NCI-H774 (cell line): ENCODE data around the gene ALX4.

ENCODE experiments used
- DNase-seq: peaks from one replicate; lab custom pipeline; 2025; lab: John Stamatoyannopoulos, UW

The ALX4 gene

DNA sequence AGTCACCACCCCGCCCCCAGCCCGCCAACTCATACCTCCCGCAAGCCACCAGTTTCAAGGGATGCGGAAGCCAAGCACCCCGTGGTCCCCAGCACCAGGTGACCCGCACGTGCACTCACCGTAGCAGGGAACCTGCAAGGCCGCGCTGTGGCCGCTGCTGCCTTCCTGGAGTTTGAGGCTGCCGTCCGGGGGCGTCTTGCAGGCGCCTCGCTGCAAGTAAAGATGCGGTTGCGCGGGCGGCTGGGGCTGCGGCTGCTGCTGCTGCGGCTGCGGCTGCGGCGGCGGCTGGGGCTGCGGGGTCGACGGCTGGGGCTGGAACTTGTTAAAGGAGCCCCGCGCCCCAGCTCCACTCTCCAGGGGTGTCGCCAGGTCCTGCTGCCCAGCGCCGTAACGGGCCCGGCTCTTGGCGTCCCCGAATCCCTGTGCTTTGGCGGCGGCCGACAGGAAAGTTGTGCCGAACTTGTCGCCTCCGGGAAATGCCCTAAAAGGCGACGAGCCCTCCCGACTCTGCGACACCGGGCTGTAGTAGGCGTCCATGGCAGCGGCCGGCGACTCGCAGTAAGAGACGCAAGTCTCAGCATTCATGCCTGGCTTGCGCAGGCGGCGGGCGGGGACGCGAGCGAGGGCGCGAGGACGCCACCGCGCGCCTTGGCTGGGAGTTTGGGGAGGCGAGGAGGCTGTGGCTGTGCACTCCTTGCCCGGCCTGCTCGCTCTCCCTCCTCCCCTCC is at the start of gene ALX4:
Gene ALX4 (minus strand): TSS at position 662 of the 728 bp plus-strand sequence. CDS start 77 bp downstream, at position 585.
- DNase-seq = peak; percentile 20

DNA sequence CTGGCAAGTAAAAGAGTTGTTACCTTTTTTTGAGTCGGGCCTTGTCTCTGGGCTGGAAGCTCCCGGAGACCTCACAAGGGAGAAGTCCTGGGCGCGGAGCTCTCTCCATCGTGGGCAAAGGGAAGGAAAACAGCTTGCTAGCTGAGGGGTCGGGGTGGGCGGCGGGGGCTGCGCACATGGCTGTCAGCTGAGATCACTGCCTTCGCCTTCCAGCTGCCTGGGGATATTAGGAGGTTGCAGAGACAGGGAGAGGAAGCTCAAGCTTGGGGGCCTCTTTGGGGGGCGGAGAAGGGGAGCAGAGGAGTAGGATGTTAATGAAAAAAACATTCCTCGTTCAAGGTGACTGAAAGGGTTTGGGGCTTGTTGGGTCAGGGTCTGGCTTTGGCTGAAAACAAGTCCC is 49.2 kb upstream of the ALX4 start:
- DNase-seq = no peak

DNA sequence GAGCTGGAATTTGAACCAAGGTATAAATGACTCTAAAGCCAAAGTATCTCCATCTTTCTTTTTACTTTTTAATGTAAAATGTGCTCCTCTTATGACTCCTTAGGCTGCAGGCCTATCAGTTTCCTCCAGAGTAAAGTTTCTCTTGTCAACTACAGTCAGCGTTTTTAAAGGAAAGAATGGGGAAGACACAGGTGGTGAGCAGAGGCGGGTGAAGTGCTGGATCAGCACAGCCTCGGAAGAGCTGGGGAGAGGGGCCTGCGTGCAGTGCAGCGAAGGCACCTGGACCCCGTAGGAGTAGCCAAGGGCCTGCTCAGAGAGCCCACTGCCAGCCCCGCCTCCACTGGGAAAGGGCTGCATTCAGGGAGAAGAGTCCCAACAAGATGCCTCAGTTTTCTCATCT is 48.8 kb upstream of the ALX4 start:
- no peak for DNase-seq

DNA sequence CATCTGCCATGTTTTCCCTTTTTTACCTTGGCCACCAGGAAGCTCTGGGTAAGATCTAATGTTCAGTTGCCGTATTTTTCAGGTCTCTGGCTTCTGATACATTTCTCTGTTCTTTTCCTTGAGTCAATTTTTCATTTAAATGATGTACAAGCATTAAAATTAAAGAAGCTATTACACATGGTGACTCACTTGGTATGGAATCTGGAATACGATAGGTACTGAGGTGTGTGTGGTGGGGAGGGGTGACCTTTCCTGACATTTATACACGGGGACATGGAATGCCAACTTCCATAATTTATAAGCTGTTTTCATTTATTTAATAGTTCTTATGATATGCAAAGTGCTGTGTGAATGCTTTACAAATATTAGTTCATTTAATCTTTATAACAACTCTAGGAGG is 47.8 kb upstream of the ALX4 start:
- no peak for DNase-seq

DNA sequence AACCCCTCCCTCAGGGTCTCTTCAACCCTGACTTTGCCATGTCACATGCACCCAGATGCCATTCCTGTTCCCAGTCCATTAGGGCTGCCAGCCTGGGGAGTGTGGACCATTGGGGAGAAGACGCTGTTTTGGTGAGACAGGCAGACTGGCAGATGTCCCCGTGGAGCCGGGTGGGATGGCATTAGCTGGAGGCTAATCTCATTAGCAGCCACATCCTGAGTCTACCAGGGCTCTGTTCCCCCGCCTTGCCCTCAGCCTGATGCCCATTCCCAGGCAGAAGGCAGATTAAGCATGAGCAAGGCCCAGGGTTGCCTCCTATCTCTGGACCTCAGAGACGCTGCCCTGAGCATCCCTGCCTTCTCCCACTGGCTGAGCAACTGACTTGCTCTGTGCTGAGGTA is 46.4 kb upstream of the ALX4 start:
- no peak for DNase-seq

DNA sequence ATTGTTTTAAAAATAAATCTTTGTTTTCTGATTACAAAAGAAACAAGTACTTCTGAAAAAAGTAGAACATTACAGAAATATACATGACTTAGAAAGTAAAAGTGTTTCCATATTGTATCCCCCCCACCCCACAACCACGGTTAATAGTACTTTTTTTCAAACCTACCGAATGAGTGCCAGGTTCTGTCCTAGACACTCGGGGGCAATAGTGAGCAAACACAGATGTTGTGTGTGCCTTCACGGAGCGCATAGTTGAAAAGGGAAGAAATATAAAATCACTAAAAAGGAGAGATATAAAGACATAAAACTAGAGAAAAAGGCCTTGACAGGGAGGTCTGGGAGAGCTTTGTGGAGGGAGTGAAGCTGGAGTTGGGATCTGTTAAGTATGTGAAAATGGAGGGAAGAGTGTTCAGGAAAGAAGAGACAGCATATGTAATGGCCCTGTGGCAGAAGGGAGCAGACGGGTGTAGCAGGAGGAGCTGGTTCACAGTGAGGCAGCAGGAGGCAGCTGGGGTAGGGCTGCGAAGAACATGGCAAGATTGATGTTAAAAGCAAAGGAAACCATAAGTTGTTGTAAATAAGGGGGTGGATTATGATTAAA is 42.1 kb upstream of the ALX4 start:
- no peak for DNase-seq

DNA sequence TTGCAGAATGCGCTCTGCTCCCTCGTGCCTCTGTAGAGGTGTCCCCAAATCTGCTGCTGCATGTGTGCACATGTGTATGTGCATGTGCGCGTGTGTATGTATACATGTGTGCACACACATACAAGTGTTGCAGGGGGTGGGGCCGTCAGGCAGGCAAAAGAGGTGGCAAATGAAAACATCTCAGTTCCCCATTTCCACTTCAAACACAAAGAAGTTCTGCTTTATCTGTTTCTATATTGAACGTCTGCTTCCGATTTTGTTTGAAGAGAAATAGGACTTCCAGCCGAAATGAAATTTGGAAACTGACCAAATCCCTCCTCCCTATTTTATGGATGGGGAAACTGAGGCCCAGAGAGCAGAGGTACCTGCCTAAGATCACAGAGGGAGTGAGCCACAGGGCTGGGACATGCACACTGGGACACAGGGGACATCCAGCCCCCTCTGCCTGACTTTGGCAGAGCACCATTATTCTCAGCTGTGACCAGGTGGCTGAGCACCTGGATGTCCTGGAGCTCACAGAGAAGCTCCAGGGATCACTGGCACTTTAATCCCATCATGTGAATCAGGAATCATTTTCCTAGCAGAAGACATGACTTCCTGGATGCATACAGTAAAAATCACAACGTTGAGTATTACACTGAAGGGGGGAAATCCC is 41.2 kb upstream of the ALX4 start:
- DNase-seq = no peak

DNA sequence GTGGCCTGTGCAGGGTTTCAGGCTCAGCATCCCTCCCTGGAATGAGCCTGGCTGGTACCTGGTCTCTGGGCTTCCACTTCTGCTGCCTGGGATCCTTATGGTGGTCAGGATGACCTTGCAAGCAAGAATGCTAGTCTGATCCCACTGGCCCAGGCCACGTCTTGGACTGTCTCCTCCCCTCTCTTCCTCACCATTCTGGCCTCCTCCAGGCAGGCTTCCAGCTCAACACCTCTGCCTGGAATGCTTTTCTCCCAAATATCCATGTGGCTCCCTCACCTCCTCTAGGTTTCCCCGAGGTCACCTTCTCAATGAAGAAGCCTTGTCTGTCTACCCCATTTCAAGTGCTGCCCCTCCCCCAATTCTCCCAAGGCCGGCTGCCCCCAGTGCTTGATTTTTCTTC is 39.4 kb upstream of the ALX4 start:
- DNase-seq = no peak

DNA sequence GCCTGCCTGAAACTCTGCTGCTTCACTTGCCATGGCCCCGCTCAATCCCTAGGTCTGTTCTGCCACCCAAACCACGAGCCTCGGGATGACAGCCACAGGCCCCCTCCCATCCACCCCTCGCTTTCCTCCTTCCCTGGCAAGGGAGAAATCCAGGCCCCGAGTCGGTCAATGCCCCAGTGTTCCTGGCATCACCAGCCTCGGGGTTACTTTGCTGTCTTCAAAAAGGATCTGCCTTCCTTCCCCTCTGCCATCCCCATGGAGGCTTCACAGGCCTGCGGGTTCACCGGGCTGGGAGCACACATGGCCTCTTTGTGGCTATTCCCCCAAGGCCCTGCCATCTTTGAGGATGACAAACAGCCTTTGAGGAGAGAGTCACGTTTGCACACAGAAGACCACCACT is 38.8 kb upstream of the ALX4 start:
- no peak for DNase-seq

DNA sequence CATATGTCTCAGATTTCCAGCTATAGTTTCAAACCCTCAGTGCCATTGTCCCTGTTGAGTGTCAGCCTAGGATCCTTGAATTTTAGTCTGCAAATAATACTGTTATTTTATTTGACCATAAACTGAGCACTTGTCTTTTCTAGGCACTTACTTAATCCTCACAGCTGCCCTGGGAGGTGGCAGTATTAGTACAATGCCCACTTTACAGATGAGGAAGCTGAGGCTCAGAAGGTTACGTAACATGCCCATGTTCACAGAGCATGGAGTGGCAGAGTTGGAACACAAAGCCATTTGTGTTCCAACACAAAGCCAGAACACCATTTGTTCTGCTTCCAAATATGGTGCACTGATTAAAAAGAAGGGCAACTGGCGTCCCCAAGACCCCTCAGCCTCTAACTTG is 38.2 kb upstream of the ALX4 start:
- DNase-seq = no peak

DNA sequence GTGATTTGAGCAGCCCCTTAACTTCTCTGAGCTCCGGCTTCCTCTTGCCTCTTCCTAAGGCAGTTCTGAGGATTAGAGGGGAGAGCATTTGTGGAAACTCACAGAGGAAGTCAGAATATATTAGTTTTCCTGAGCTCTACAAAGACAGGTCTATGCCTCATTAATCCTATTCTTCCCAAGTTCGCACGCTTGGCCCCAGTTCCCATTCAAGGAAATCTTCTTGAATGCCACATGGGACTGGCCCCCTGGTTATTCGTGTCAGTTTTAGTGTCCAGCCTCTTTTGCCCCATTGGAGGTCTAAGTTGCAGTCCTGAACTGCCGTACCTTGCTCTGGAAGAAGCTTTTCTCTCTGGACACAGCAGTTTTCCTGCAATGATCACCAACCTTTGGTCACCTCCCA is 37.6 kb upstream of the ALX4 start:
- no peak for DNase-seq

DNA sequence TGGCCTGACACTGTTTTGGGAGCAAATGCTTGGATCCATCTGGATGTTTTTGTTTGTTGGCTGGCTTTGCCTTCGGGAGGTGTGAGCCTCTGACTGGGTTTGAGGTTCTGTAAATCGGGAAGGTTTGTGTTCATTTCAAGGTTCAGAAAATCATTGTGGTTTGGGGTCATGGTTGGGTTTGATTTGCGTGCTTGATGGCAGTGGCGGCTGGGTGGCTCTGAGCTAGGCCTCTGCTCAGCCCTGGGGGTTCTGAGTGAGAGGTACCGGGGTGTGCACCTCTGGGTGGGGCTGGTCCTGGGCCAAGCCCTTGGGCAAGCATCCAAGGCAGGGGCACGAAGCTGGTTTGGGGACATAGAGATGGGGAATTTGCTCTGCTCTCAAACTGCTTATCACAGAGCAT is 37.0 kb upstream of the ALX4 start:
- no peak for DNase-seq

DNA sequence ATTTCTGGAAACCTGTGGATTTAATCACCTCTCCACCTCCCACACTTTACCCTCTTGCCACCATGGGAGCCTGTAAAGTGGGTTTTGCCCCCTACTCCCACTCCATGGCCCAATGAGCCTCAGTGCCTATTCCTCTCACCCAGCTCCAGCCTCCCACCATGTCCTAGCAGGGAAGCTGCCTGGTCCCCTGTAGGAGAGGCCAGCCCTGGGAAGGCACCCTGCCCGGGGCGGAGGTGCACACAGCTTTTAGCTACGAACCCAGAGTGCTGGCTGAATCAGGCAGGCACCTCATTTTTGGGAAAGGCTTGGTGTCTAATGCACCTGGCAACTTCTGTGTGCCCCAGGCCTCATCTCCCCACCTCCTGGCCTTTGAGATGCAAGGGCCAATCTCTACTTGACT is 35.8 kb upstream of the ALX4 start:
- no peak for DNase-seq

DNA sequence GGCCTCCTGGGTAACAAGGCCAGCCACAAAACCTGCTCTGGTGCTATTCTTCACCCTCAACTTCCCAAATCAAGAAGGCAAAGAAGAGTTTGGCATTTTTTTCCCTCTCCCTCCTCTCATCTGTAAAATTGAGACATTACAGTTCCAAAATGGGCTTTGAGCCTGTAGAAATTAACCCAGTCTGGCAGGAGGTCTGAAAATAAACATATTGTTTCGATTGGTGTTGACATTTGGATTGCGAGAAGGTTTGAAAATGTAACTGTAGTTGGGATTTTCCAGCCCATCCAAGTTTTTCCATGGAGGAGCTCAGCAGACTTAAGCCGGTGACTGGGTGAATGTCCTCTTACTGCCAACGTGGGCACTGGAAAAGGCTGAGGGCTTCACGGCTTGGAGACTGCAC is 35.0 kb upstream of the ALX4 start:
- no peak for DNase-seq

DNA sequence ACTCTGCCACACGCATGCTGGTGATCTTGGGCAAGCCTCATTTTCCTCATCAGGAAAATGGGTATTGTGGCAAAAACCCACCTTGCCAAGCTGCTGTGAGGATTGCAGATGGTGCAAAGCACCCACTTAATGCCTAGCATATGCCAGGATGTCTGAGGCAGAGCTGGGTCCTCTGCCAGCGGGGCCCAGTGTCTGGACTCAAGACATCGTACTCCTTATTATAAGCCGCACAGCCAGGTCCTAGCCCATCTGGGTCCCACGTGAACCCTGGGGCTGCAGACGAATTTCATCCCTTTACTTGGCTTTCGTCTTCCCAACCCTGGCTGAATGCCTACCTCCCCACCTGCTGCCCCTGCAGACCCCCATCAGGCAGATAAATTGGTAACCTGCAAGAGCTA is 34.5 kb upstream of the ALX4 start:
- DNase-seq = no peak

DNA sequence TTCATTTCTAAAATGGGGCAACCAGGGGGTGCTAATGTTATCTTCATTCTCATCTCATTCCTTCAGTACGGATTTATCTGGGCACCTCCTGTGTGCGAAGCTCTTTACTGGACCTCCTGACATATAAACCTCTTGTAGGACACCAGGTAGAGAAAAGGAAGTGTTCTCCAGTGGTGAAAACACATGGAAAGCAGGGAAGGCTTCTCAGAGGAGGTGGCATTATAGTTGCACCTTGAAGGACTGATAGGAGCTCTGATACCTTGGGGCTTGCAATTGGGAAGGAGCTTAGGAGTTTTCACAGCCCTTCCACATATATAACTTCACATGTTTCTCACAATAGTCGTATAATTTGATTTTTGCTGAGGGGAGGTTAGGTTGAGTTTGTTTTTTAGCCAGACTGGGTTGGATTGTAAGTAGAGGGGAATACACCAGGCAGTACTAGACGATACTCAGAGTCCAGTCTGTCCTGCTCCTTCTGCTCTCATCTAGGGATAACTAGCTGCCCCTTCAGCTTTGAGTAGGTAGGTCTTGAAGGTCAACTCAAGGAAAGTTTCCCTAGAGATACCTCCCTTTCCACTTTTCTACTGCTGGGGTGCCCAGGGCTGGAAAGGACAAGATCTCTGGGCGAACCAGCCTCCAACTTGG is 34.0 kb upstream of the ALX4 start:
- no peak for DNase-seq

DNA sequence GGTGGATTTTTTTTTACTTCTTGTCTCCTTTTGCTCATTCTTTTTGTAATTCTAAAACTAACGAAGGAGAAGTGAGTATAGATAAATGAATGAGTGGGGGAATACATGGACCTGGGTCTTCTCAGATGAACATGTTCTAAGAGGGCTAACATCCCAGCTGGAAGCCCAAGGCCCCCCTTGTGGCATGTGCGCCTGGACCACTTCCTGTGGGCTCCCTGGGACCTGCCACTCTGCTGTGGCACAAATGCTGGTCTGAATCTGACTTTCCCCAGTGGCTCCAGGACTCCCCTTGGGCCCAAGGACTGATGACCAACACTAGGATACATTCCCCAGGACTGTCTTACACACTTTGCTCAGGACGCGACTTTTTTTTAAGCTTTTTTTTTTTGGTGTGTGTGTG is 32.7 kb upstream of the ALX4 start:
- DNase-seq = no peak

DNA sequence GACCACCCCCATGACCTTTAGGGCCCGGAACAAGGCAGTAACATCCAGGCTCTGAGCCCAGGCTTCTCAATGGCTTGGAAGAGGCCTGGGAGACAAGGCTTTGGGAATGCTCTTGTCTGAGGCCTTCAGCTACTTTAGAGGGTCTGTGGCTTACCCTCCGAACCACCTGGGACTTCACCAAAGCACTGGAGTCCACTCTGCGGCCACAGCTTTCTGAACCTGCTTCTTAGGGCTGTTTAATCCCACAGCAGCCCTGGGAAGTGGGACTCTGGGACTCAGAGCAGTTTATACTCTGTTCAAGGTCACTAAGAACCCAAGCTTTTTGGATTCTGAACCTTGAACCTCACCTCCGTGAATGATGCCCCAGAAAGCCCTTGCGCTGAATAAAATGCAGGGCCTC is 30.7 kb upstream of the ALX4 start:
- no peak for DNase-seq

DNA sequence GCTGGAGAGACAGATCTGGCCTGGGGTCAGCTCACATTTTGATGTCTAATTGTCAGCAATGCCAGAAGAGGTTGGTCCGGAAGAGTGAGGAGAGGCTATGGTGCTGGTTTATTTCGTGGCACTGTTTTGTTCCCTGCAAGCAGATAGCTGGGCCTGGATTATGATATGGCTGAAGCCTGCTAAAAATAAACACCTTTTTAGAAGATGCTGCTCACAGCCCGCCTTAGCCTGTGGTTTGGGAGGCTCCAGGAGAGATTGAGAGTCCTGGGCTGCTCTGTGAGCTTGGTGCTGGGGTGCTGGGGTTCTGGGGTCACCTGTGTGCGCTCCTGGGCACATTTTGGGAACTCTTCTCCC is 29.6 kb upstream of the ALX4 start:
- no peak for DNase-seq

DNA sequence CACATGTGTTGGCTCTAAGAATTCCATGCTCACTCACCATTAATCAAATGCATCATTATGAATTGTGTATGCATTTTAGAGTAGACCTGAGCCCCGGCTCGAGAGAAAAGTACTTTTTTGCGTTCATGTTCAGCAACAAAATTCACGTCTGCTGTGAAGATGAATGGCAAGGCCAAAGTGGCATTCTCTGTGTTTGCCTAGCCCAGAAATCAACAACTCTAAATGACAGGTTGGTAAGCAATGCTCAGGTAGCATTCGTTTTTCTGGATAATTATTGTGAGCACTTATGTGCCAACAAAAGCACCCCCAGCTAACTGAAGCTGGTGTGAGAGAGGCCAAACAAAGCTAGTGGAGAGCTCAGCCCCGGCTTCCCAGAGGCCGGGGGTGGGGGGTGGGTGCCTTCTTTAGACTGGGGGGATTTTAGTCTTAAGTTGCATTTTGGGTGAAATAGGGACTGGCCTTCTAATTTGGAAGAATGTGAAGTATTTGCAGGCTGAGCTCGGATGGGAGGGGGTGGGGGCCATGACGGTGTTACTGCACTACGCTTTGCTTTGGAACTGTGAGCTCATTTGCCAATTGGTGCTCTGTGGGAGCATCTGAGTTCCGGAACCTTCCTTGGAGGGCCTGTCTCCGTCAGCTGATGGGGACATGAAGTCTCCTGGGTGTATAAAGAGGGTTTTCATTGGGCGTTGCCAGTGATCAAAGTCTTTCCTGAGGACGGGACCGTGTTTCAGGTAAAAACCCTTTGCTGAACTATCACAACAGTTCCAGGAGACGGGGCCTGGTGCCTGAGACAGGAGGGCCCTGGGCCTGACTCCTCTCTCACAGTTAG is 29.0 kb upstream of the ALX4 start:
- DNase-seq = peak; percentile 88

DNA sequence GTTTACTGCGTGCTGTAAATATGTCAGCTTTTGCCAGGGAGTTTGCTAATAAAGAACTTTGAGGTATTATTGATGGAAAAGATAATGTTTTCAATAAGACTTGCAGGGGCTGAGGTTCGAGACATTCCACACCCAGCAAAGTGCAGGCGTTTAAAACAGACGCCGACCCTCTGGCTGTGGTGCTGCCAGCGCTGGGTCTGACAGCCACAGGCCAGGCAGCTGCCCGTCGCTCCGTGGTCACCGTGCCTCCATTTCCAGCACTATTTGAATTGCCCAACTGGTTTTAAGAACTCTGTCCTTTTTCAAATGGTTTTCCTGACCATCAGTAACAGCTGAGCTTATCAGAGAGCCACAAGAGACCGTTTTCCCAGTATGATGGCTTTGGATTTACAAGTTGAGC is 28.1 kb upstream of the ALX4 start:
- DNase-seq = no peak

DNA sequence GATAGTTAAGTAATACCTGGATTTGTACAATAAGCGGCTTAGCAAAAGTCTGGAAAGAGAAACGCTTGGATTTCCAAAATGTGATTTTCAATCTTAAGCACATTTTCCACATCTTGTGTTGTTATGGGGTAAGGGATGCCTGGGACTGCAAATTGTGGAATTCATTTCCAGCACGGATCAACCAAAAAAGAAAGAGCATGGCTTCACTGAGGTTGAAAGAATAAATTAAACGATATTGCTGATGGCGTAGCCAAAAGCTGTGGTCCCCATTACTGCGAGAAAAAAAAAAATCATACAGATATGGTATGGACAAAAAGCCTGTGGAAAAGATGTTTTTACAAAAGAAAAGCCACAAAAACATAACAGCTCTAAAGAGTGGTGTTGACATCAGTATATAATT is 26.0 kb upstream of the ALX4 start:
- DNase-seq = no peak
